GM19099 (cell line): ENCODE measurements around the gene RIOK2.

ENCODE experiments used
- POLR2A ChIP-seq: IDR thresholded peaks from 3 replicates; pipeline ENCODE4 v1.6.1; 2011; ENCODE audit warnings: low read depth; ENCODE audit not compliant: insufficient read length; ENCODE audit errors: extremely low read depth

Gene RIOK2

GRCh38 chr5:97141031-97141430 lies 42.0 kb downstream of the RIOK2 start:
- no peak for TF ChIP-seq POLR2A

- TF ChIP-seq POLR2A, result no peak
Observed at GRCh38 chr5:97136475-97136874, 46.6 kb downstream of the RIOK2 start.

- no peak for TF ChIP-seq POLR2A
Observed at GRCh38 chr5:97135868-97136267, 47.2 kb downstream of the RIOK2 start.

- TF ChIP-seq POLR2A, result no peak
Observed at GRCh38 chr5:97134634-97135033, 48.4 kb downstream of the RIOK2 start.

GRCh38 chr5:97133101-97133500 lies 49.9 kb downstream of the RIOK2 start:
- no peak for TF ChIP-seq POLR2A

GRCh38 chr5:97131921-97132320 lies 51.1 kb downstream of the RIOK2 start:
- no peak for TF ChIP-seq POLR2A

GRCh38 chr5:97131139-97131710 lies 51.8 kb downstream of the RIOK2 start:
- no peak for TF ChIP-seq POLR2A

GRCh38 chr5:97127727-97128126 lies 55.3 kb downstream of the RIOK2 start:
- no peak for TF ChIP-seq POLR2A

GRCh38 chr5:97125125-97125683 lies 57.8 kb downstream of the RIOK2 start:
- no peak for TF ChIP-seq POLR2A

- TF ChIP-seq POLR2A, result no peak
Observed at GRCh38 chr5:97124335-97124734, 58.7 kb downstream of the RIOK2 start.

- no peak for TF ChIP-seq POLR2A
Observed at GRCh38 chr5:97121848-97122247, 61.2 kb downstream of the RIOK2 start.

- no peak for TF ChIP-seq POLR2A
Observed at GRCh38 chr5:97120195-97120594, 62.9 kb downstream of the RIOK2 start.

- TF ChIP-seq POLR2A, result no peak
Observed at GRCh38 chr5:97119007-97119390, 64.0 kb downstream of the RIOK2 start.

GRCh38 chr5:97118261-97119006 lies 64.6 kb downstream of the RIOK2 start:
- no peak for TF ChIP-seq POLR2A

- TF ChIP-seq POLR2A, result no peak
Observed at GRCh38 chr5:97115932-97116331, 67.1 kb downstream of the RIOK2 start.

- TF ChIP-seq POLR2A, result no peak
Observed at GRCh38 chr5:97112230-97112629, 70.8 kb downstream of the RIOK2 start.
